Lung (tissue), 12 donors: ENCODE measurements around the gene ARGLU1. TPM values are rescaled to one million over a fixed set of nuclear protein-coding genes. Genes with fewer than 3 reads are reported as not detected.

Experiments
- ATAC-seq: fragments of 200-7000 bp; cut with Tn5 transposase; one replicate; pipeline ENCODE4 v1.9.1; 2020; ENCODE audit warnings: moderate number of reproducible peaks; ENCODE audit not compliant: insufficient read depth, low FRiP score
- DNase-seq, 3 donors: peaks; one replicate each; pipeline ENCODE4 v3.0.0-alpha.2; 2013 to 2017
- H3K27ac ChIP-seq, 2 donors: one replicate each; pipeline ENCODE4 v1.5.1; 2013; ENCODE audit warnings: mild to moderate bottlenecking in 2 of 2, moderate library complexity in 2 of 2, control low read depth in 1 of 2, inconsistent platforms in 1 of 2, low read depth in 1 of 2, low read length in 1 of 2
- H3K27me3 ChIP-seq, 3 donors: one replicate each; pipeline ENCODE4 v1.5.1; 2013; ENCODE audit warnings: low read length in 2 of 3; ENCODE audit not compliant: control insufficient read depth in 3 of 3, insufficient read depth in 3 of 3
- H3K36me3 ChIP-seq, 4 donors: one replicate each; pipeline ENCODE4 v1.5.1; 2013; ENCODE audit warnings: low read length in 4 of 4, mild to moderate bottlenecking in 1 of 4, moderate library complexity in 1 of 4; ENCODE audit not compliant: control insufficient read depth in 4 of 4, insufficient read depth in 4 of 4
- H3K4me1 ChIP-seq, 5 donors: one replicate each; pipeline ENCODE4 v1.5.1; 2013; ENCODE audit warnings: low read length in 5 of 5, mild to moderate bottlenecking in 2 of 5, moderate library complexity in 1 of 5; ENCODE audit not compliant: control insufficient read depth in 5 of 5, insufficient read depth in 5 of 5
- H3K4me3 ChIP-seq: one replicate; pipeline ENCODE4 v1.5.1; 2013; ENCODE audit warnings: mild to moderate bottlenecking, control low read depth, moderate library complexity
- H3K9ac ChIP-seq, 2 donors: one replicate each; pipeline ENCODE4 v1.5.1; 2013; ENCODE audit warnings: low read length in 2 of 2, control low read depth in 1 of 2; ENCODE audit not compliant: insufficient read depth in 1 of 2
- H3K9me3 ChIP-seq, 4 donors: one replicate each; pipeline ENCODE4 v1.5.1; 2013; ENCODE audit warnings: low read length in 3 of 4, mild to moderate bottlenecking in 1 of 4, moderate library complexity in 1 of 4; ENCODE audit not compliant: control insufficient read depth in 4 of 4, insufficient read depth in 3 of 4
- WGBS, 2 donors: extraction: QIAGEN DNeasy Blood & Tissue Kit; methylation state at CpG; one replicate each; pipeline ENCODE4 v1.1.7; 2013; 5-methylcytosine and 5-hydroxymethylcytosine counted together
- polyA plus RNA-seq, 2 donors: library from polyadenylated mRNA; stranded (reverse); fragments of 200-250 nt; gene quantifications; one replicate each; pipeline ENCODE4 v1.2.1, GENCODE V29; 2013
- total RNA-seq, 2 donors: library from RNA; depleted of rRNA in 1 of 2; stranded (reverse); fragments of >200 nt in 1 of 2; gene quantifications; one replicate each; pipeline ENCODE4 v1.2.1, GENCODE V29; 2014 to 2021
- TF ChIP-seq, protein P1 (sequence below): IDR thresholded peaks from 2 replicates; pipeline ENCODE4 v1.5.1; 2012; ENCODE audit warnings: mild to moderate bottlenecking; ENCODE audit errors: control extremely low read depth, extremely low read depth
- donor health status: control.
- donor health status: control.
- donor health status: Bipolar disorder and iron deficiency.
- donor health status: healthy.
- donor health status: DM: yes; HTN: yes; CAD: no.

Gene ARGLU1
- total and polyA plus RNA-seq, 4 donors: 58.8 to 256 (median 91.5) TPM

DNA sequence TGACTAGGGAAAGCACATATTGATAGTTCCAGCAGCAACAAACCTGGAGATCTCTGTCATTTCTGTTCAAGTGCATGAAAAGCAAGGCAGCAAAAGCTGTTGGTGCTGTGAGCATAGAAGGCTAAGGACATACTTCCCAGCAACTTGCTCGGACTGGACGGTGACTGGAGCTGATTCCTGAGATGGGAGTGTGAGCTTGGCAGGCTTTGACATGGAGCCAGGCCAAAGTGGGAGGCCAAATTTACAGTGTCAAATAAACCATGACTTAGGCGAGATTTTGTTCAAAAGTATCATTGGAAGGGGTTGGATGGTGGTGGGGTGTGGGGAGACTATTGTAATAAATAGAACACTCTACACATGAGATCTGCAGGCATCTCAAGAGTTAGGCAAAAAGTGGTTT is 5.9 kb upstream of the ARGLU1 start:
- H3K27me3 ChIP-seq: no peaks in the 10 kb centered on the region
- H3K4me1 ChIP-seq: peaks cover 0 to 15% (median 2%) of the 10 kb centered on the region in 5 donors
- no peak overlapping the region for H3K9ac ChIP-seq
- no peaks in the 10 kb centered on the region for H3K9me3 ChIP-seq
- TF ChIP-seq, protein P1, sequence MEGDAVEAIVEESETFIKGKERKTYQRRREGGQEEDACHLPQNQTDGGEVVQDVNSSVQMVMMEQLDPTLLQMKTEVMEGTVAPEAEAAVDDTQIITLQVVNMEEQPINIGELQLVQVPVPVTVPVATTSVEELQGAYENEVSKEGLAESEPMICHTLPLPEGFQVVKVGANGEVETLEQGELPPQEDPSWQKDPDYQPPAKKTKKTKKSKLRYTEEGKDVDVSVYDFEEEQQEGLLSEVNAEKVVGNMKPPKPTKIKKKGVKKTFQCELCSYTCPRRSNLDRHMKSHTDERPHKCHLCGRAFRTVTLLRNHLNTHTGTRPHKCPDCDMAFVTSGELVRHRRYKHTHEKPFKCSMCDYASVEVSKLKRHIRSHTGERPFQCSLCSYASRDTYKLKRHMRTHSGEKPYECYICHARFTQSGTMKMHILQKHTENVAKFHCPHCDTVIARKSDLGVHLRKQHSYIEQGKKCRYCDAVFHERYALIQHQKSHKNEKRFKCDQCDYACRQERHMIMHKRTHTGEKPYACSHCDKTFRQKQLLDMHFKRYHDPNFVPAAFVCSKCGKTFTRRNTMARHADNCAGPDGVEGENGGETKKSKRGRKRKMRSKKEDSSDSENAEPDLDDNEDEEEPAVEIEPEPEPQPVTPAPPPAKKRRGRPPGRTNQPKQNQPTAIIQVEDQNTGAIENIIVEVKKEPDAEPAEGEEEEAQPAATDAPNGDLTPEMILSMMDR: no peak
- no peaks in the 10 kb centered on the region for H3K36me3 ChIP-seq
- H3K27ac ChIP-seq: peak overlapping the region in 1 of 2 donors; percentile 30
- peak; percentile 70 for ATAC-seq
- peak; percentile 63 to 85 (median 79) for DNase-seq
- 34 to 62% methylated on average over 3 of the region's 3 CpGs for WGBS, 2 donors
- no peak overlapping the region for H3K4me3 ChIP-seq

DNA sequence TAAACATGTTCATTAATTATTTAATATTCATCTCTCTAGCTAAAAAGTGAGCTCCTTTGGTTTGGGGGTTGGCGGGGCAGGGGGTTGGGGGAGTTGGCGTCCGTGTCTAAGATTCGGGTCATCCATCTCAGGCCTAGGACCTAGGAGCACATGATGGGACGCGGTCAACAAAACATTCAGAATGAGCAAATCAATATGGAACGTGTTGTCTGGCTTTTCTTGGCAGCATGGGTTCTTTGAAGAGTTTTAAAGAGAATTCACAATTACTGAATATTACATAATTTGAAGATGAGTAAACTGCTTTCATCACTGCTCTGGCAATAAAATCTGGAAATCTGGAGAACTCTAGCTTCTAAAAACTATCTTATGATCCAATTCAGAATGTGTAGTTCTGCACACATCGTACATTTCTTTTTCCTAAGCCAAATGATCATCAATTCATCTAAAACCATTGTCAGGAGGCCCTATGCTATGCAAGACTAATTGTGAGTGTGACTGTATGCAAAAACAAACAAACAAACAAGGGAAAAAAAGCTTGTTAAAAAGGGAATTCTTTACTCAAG is 5.4 kb upstream of the ARGLU1 start:
- no peaks in the 10 kb centered on the region for H3K27me3 ChIP-seq
- WGBS, 2 donors: 74 to 84% methylated on average over 8 of the region's 8 CpGs
- TF ChIP-seq, protein P1: no peak
- ATAC-seq (no peak), DNase-seq (peak in 1 of 3 donors; percentile 63)
- no peak overlapping the region for H3K27ac ChIP-seq
- H3K36me3 ChIP-seq: no peaks in the 10 kb centered on the region
- no peaks in the 10 kb centered on the region for H3K9me3 ChIP-seq
- H3K9ac ChIP-seq: no peak overlapping the region
- peaks cover 0 to 16% (median 4%) of the 10 kb centered on the region in 5 donors for H3K4me1 ChIP-seq
- no peak overlapping the region for H3K4me3 ChIP-seq

DNA sequence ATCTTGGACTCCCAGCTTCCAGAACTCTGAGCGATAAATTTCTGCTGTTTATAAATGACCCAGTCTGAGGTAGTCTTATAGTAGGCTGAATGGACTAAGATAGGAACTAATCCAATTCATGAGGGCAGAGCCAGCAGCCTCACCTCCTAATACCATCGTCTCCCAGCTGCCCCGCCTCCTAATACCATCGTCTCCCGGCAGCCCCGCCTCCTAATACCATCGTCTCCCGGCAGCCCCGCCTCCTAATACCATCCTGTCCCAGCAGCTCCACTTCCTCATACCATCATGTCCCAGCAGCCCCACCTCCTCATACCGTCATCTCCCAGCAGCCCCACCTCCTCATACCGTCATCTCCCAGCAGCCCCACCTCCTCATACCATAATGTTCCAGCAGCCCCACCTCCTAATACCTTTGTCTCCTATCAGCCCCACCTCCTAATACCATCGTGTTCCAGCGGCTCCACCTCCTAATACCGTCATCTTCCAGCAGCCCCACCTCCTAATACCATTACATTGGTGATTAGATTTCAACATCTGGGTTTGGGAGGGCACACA is 2.4 kb upstream of the ARGLU1 start:
- Histone ChIP-seq H3K36me3 (peaks cover 0 to 4% (median 0%) of the 10 kb centered on the region in 4 donors), H3K9ac (no peak overlapping the region), H3K27ac (no peak overlapping the region), H3K4me1 (peaks cover 0 to 29% (median 7%) of the 10 kb centered on the region in 5 donors), H3K27me3 (no peaks in the 10 kb centered on the region), H3K9me3 (no peaks in the 10 kb centered on the region), H3K4me3 (no peak overlapping the region)
- DNase-seq (peak in 2 of 3 donors; percentile 51 to 64), ATAC-seq (no peak)
- TF ChIP-seq, protein P1: no peak
- 56 to 70% methylated on average over 14 of the region's 14 CpGs for WGBS, 2 donors
